ENCODE results near the gene FRAS1.

DNA sequence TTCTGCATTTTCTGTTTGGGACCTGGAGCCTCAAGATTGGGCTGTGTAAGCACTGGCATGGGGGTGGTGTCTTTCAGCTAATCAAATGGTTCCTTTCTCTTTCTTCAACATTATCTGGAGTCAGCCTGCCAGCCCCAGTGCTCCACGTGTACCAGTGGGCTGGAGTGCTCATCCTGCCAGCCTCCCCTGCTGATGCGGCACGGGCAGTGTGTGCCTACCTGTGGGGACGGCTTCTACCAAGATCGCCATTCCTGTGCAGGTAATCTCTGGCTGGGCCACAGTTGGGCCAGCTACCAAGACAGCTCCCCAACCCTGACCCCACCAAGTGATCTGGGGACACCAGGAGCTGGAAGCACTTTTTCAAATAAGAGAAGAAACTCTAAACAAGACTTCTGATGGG is 229.2 kb downstream of the FRAS1 start:
- TF ChIP-seq, protein P1, sequence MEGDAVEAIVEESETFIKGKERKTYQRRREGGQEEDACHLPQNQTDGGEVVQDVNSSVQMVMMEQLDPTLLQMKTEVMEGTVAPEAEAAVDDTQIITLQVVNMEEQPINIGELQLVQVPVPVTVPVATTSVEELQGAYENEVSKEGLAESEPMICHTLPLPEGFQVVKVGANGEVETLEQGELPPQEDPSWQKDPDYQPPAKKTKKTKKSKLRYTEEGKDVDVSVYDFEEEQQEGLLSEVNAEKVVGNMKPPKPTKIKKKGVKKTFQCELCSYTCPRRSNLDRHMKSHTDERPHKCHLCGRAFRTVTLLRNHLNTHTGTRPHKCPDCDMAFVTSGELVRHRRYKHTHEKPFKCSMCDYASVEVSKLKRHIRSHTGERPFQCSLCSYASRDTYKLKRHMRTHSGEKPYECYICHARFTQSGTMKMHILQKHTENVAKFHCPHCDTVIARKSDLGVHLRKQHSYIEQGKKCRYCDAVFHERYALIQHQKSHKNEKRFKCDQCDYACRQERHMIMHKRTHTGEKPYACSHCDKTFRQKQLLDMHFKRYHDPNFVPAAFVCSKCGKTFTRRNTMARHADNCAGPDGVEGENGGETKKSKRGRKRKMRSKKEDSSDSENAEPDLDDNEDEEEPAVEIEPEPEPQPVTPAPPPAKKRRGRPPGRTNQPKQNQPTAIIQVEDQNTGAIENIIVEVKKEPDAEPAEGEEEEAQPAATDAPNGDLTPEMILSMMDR (IDR thresholded peaks at IDR 0.05): no peak
- no peak for TF ChIP-seq POLR2A (IDR thresholded peaks at IDR 0.05)

All from Peyer's patch (tissue), 4 donors.